Measurements from ENCODE around the gene GPR153.

DNA sequence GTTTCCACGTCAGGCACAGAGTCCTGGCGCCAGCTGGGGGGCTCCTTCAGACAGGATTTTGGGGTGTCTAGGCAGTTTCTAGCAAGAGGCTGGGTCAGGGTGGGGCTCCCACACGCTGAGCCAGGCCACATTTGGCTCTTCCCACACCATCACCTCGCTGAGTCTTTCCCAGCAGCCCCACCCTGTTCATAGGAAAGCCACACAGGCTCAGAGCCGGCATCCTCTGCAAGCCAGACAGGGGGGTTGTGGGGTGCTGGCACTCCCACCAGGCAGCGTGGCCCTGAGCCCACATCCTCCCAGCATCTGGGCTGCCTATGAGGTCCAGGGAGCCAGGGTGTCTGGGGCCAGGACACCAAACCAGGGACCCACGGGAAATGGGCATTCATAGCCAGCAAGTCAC is 2.8 kb upstream of the GPR153 start:
- TF ChIP-seq, protein P1, sequence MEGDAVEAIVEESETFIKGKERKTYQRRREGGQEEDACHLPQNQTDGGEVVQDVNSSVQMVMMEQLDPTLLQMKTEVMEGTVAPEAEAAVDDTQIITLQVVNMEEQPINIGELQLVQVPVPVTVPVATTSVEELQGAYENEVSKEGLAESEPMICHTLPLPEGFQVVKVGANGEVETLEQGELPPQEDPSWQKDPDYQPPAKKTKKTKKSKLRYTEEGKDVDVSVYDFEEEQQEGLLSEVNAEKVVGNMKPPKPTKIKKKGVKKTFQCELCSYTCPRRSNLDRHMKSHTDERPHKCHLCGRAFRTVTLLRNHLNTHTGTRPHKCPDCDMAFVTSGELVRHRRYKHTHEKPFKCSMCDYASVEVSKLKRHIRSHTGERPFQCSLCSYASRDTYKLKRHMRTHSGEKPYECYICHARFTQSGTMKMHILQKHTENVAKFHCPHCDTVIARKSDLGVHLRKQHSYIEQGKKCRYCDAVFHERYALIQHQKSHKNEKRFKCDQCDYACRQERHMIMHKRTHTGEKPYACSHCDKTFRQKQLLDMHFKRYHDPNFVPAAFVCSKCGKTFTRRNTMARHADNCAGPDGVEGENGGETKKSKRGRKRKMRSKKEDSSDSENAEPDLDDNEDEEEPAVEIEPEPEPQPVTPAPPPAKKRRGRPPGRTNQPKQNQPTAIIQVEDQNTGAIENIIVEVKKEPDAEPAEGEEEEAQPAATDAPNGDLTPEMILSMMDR (IDR thresholded peaks at IDR 0.05): no peak
- TF ChIP-seq USF1 (IDR thresholded peaks at IDR 0.05; ENCODE audit: borderline replicate concordance, low read depth) (no peak), SIN3A (IDR thresholded peaks at IDR 0.05; ENCODE audit: borderline replicate concordance, low read depth, low read length) (no peak), POLR2AphosphoS5 (IDR thresholded peaks at IDR 0.05; ENCODE audit: low read depth, low read length) (no peak), GABPA (IDR thresholded peaks at IDR 0.05; ENCODE audit: low read depth) (no peak), USF2 (IDR thresholded peaks at IDR 0.05; ENCODE audit: borderline replicate concordance, low read depth, low read length) (no peak)

Data from SK-N-SH (cell line).